Left renal pelvis (tissue), 4 donors: ENCODE data around the gene MIER2. TPM values are rescaled to one million over a fixed set of nuclear protein-coding genes. Genes with fewer than 3 reads are reported as not detected.

Source experiments
- DNase-seq, 4 donors: peaks; one replicate each; pipeline ENCODE4 v3.0.0-alpha.2; 2013; ENCODE audit warnings: low read depth in 4 of 4, low spot score in 3 of 4
- polyA plus RNA-seq, 4 donors: library from polyadenylated mRNA; unstranded; fragments of 120-200 nt; gene quantifications; one replicate each; pipeline ENCODE4 v1.2.1, GENCODE V29; 2013; ENCODE audit not compliant: insufficient read length in 4 of 4

MIER2 gene
- polyA plus RNA-seq, 4 donors = 23.5 to 33.9 (median 28.2) TPM

- no peak for DNase-seq
Observed at GRCh38 chr19:335486-336066, 9.0 kb downstream of the MIER2 start.

DNA sequence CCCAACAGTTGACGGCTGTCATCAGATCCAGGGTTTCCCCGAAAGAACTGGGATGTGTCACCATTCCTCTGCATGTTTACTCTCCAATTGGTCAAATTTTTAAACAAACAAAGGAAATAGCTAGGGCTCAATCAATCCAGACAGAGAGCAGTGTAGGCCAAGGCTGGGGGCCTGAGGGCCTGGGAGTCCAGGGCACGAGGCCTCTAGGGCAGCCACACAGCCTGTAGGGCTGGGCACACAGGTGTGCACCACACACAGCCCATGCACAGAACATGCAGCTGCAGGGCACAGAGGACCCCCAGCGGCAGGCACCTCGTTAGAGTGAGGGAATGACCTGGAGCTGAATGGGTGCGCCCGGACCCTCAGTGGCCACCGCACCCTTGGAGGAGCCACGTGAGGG lies 9.5 kb downstream of the MIER2 start:
- no peak for DNase-seq

DNA sequence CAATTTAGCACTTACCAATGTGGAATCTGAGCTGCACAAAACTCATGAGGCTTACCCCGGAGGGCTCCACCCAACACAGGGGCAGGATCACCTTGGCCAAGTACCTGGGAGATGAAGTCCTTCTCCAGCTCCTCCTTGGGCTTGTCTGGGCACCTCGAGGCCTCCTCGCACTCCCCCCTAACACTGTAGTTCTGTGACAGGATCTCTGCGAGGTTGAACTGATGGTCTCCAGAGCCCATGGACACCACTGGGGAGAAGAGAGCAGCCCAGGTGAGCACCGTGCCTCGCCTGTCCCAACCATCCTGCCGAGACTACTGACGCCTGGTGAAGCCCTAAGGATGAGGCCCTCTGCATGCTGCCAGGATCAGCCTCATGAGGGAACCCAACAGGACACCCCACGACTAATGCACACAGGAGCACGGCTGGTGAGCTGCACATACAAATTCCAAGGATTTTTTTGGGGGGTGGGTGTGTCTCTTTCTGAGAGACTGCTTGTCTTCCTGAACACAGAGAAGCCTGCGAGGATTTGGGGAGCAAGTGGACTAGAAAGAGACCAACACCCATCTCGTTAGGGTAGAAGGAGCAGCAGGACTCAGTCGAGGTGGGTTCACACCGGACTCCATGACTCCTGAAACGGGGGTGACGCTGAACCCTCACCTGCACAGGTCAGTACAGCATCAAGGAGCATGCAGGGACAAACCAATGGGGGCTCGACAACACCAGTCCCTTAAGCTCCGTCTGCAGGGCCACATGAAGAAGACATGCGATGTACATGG lies 10.1 kb downstream of the MIER2 start:
- no peak for DNase-seq

- DNase-seq = no peak
Observed at GRCh38 chr19:330503-330902, 14.1 kb downstream of the MIER2 start.

- no peak for DNase-seq
Observed at GRCh38 chr19:329876-330275, 14.7 kb downstream of the MIER2 start.

DNA sequence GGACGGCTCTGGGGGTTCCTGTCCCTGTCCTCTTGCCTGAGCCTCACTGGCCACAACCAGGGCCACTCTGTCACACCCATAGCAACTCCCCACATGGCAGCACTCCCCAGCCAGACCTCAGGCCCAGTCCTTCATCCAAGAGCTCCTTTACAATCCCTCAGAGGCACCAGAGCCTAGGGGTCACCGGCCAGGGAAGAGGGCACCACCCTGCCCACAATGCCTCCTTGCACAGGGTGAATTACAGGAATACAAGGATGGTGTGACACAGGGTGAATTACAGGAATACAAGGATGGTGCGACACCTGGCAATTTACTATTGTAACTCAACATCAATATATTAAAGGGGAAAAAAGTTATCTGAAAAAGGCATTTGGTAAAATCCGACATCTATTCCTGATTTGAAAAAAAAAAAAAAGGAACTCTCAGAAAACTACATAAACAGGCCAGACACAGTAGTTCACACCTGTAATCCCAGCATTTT lies 16.5 kb downstream of the MIER2 start:
- no peak for DNase-seq

GRCh38 chr19:327291-328024 lies 17.1 kb downstream of the MIER2 start:
- no peak for DNase-seq

DNA sequence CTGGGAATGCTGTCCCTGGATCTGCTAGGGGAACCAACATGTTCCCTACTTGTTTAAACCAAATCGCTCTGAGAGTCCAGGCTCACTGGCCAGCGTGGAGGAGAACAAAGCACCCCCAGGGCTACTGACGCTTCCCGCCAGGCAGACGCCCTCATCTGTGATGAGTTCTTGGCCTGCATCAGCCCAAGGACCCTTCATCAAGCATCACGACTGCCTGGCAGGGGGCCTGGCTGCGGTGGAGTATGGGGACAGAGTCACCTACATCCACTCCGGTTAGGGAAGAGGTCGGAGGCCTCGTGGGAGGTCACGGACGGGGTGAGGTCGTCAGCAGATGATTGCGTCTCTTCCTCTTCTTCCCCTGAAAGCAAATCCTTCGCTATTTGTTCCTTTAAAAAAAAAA lies 17.7 kb downstream of the MIER2 start:
- no peak for DNase-seq

- no peak for DNase-seq
Observed at GRCh38 chr19:325937-326565, 18.5 kb downstream of the MIER2 start.

DNA sequence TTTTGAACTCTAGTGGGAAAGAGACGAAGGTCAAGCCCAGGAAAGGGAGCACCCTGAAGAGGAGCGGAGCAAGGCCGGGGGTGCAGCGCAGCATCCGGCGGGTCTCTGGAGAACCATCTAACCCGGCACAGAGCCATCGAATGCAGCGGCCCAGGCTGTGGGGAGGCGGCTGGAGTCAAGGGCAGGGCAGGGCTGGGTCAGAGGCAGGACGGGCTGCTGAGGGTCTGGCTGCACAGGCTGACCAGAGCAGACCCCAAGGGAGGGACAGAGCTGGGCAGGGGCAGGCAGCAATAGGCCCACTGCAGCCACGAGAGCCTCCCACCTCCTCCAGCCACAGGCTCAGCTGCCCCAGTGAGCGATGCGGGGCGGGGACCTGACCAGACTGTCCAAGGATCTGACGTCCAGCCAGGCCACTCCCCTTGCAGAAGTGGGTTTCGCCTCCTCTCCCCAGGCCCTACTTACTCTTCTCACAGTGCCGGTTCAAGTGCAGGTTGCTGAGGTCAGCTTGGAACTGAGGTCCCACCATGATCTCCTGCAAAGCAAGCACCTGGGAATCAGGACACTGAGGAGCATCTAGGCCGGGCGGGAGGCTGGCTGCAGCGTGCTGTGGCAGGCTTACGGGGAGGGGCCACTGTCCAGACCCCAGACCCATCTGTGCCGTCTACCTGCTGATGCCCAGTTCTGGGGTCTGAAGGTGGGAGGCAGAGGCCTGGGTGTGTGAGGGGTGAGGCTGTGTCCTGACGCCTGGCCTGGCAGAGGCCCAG lies 19.2 kb downstream of the MIER2 start:
- no peak for DNase-seq

GRCh38 chr19:324716-325115 lies 19.9 kb downstream of the MIER2 start:
- DNase-seq = no peak

- DNase-seq = no peak
Observed at GRCh38 chr19:322616-323015, 22.0 kb downstream of the MIER2 start.

DNA sequence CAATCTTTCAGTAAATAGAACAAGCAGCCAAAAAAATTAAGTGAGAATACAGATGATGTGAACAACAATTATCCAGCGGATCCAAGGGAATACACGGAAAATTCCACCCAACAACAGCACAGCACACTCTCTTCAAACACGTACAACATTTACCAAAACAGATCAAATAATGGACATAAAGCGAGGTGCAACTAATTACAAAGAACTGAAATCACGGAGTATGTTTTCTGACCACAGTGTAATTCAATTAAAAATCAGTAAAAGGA lies 26.2 kb downstream of the MIER2 start:
- DNase-seq = no peak

DNA sequence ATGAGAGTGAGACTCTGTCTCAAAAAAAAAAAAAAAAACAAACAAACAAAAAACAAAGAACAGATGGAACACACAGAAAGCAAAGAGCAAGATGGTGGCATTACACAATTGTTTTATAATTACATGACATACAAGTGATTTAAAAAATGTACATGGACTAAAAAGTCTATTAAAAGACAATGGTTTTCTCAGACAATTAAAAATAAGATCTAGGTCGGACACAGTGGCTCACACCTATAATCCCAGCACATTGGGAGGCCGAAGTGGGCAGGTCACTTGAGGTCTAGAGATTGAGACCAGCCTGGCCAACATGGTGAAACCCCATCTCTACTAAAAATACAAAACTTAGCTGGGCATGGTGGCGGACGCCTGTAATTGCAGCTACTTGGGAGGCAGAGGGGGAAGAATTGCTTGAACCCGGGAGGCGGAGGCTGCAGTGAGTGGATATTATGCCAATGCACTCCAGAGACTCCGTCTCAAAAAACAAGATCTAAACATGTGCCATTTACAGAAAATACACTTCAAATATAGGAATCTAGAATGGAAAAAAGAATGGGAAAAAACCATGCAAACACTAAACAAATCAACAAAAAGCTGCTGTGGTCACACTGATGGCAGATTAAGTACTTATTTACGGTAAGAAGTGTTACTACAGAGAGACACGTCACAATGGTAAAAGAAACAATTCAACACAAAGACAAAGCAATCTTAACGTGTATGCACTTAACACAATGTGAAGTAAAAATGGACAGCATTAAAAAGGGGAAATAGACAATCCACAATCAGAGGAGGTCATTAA lies 26.7 kb downstream of the MIER2 start:
- DNase-seq = no peak

- no peak for DNase-seq
Observed at GRCh38 chr19:315811-316210, 28.8 kb downstream of the MIER2 start.

DNA sequence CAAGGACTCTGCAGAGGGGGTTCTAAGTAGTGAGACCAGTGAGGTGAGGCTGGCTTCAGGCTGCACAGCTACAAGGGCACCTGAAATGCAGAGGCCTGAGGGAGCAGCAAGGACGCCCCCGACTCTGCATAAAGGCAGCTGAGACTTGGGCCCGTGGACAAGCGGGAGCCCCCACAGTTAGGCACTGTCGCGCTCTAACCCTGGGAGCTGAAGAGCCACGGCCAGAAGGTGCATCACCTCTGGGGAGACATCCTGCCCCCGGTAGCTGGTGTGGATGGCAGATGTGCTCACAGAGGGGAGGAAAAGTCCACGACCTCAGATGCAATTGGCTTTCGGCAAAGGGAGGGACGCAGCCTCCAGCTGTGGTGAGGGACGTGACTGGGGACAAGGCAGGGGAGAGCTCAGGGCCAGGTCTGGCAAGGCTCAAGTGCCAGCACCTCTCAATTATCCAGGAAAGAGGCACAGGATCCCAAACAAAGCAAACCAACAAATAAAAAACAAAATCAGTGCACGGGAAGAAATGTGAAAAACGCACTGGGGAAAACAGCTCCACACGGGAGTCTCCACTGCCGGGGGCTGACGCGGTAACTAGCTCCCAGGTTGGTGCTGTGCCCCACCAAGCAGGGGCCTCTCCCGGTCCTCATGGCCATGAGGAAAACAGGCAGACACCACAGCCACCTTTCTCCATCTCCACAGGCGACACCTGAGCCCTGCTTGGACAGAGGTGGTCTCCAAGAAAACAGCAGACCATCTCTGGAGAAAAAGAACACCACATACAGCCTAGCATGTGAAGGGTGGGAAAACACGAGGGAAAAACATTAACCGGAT lies 30.4 kb downstream of the MIER2 start:
- no peak for DNase-seq

DNA sequence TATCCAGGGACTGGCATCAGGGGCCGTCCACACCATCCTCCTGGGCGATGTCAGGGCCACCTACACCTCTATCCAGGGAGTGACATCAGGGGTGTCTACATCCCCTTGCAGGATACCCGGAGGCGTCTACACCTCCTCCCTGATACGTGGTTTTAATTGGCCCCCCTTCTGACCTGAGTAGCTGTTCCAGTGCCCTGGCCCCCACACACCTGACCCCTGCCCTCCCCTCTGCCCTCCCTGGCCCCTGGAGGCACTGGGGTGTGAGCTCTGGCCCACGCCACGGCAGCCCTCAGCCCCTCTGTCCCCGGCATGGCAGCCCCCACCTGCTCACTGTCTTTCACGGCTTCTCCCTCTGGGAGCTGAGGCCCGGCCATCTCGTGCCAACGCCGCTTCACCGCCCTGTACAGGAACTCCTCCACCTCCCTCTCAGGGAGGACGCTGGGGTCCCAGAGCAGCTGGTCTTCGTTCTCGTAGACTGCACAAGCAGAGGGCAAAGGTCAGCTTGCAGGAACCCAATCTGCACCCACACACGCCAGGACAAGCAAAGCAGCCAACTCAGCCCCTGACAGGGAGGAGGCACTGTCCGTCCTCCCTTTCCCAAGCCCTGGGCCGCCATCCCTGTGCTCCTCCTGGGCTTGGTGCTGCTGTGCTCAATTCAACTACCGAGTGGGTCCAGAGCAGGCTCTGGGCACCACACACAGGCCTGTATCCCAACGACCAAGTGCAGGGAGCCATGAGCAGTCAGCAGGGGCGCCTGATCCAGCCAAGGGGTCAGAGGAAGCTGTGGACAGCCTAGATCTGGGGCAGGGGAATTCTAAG lies 31.2 kb downstream of the MIER2 start:
- DNase-seq = no peak

DNA sequence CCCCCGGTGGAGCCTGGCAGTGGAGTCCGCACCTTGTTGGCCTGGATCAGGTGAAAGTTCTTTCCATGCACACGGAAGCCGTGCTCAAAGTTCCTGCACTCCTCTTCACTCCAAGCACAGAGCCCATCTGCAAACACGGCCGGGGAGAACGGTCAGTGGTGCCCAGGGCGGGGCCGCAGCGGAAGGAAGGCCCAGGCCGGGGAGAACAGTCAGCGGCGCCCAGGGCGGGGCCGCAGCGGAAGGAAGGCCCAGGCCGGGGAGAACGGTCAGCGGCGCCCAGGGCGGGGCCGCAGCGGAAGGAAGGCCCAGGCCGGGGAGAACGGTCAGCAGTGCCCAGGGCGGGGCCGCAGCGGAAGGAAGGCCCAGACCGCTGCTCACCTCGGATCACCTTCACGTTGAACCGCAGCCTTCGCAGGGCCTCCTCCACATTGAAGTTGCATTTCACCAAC lies 32.8 kb downstream of the MIER2 start:
- DNase-seq = no peak
